Panc1 (cell line): ENCODE results near the gene MRPL41.

Experiments used
- POLR2AphosphoS5 ChIP-seq: IDR thresholded peaks from 2 replicates; pipeline ENCODE4 v1.6.1; 2012; ENCODE audit warnings: mild to moderate bottlenecking, low read depth, low read length, moderate library complexity
- REST ChIP-seq, 2 experiments: IDR thresholded peaks; 2 replicates each; pipeline ENCODE4 v1.6.1; 2011 to 2012; ENCODE audit warnings: low read depth in 2 of 2, control low read depth in 1 of 2, low read length in 1 of 2, mild to moderate bottlenecking in 1 of 2, moderate library complexity in 1 of 2; ENCODE audit not compliant: insufficient read depth in 1 of 2
- SIN3A ChIP-seq: IDR thresholded peaks from 2 replicates; pipeline ENCODE4 v1.6.1; 2012; ENCODE audit warnings: low read depth, mild to moderate bottlenecking, low read length, moderate library complexity, borderline replicate concordance; ENCODE audit not compliant: insufficient read depth
- TCF7L2 ChIP-seq: IDR thresholded peaks from 2 replicates; pipeline ENCODE4 v1.6.1; 2011; ENCODE audit warnings: mild to moderate bottlenecking, low read depth, low read length, inconsistent platforms
- TF ChIP-seq, protein P1 (sequence below): fragments of 450-650 bp; IDR thresholded peaks from 2 replicates; pipeline ENCODE4 v1.5.1; 2017; ENCODE audit warnings: mild to moderate bottlenecking

GRCh38 chr9:137547687-137548543, 3.8 kb upstream of the MRPL41 start:
- TF ChIP-seq, protein P1, sequence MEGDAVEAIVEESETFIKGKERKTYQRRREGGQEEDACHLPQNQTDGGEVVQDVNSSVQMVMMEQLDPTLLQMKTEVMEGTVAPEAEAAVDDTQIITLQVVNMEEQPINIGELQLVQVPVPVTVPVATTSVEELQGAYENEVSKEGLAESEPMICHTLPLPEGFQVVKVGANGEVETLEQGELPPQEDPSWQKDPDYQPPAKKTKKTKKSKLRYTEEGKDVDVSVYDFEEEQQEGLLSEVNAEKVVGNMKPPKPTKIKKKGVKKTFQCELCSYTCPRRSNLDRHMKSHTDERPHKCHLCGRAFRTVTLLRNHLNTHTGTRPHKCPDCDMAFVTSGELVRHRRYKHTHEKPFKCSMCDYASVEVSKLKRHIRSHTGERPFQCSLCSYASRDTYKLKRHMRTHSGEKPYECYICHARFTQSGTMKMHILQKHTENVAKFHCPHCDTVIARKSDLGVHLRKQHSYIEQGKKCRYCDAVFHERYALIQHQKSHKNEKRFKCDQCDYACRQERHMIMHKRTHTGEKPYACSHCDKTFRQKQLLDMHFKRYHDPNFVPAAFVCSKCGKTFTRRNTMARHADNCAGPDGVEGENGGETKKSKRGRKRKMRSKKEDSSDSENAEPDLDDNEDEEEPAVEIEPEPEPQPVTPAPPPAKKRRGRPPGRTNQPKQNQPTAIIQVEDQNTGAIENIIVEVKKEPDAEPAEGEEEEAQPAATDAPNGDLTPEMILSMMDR, result no peak
- TF ChIP-seq REST (IDR thresholded peaks at IDR 0.05; ENCODE audit: insufficient read depth in 1 of 2, low read depth in 2 of 2, low read length in 1 of 2) (no peak), POLR2AphosphoS5 (no peak), TCF7L2 (no peak), SIN3A (no peak)
